GM12878 (cell line): ENCODE data around the gene NFYA. TPM values are rescaled to one million over a fixed set of nuclear protein-coding genes. Genes with fewer than 3 reads are reported as not detected.

Experiments used
- ATF2 ChIP-seq: IDR thresholded peaks from 2 replicates; pipeline ENCODE4 v1.6.1; 2012; ENCODE audit warnings: low read length, inconsistent platforms
- BHLHE40 ChIP-seq, 2 experiments: fragments of 450-650 bp in 1 of 2; IDR thresholded peaks; 2 replicates each; pipeline ENCODE4 v1.6.1; 2011 to 2017; ENCODE audit warnings: low read depth in 2 of 2, borderline replicate concordance in 1 of 2, improper control_type of control experiment in 1 of 2, low read length in 1 of 2, mild to moderate bottlenecking in 1 of 2
- CBX3 ChIP-seq: fragments of 200-600 bp; sonication (generic); IDR thresholded peaks from 2 replicates; pipeline ENCODE4 v1.6.1; 2016; ENCODE audit warnings: low read depth, borderline replicate concordance
- CEBPB ChIP-seq, 2 experiments: fragments of 150-350 bp in 1 of 2; IDR thresholded peaks; 2 replicates each; pipeline ENCODE4 v1.6.1; 2012 to 2014; ENCODE audit warnings: low read depth in 2 of 2, low read length in 2 of 2, borderline replicate concordance in 1 of 2, inconsistent platforms in 1 of 2
- CHD2 ChIP-seq: IDR thresholded peaks from 2 replicates; pipeline ENCODE4 v1.6.1; 2011; ENCODE audit warnings: low read depth, low read length, improper control_type of control experiment, borderline replicate concordance
- CREB1 ChIP-seq: IDR thresholded peaks from 2 replicates; pipeline ENCODE4 v1.6.1; 2012; ENCODE audit warnings: low read depth, mild to moderate bottlenecking, inconsistent platforms
- ELK1 ChIP-seq: IDR thresholded peaks from 2 replicates; pipeline ENCODE4 v1.6.1; 2012; ENCODE audit warnings: low read depth, low read length, improper control_type of control experiment
- HCFC1 ChIP-seq: fragments of 150-350 bp; IDR thresholded peaks from 2 replicates; pipeline ENCODE4 v1.6.1; 2014; ENCODE audit warnings: low read length
- JUNB ChIP-seq: IDR thresholded peaks from 2 replicates; pipeline ENCODE4 v1.6.1; 2016; ENCODE audit warnings: antibody characterized with exemption, mild to moderate bottlenecking
- MAX ChIP-seq: IDR thresholded peaks from 2 replicates; pipeline ENCODE4 v1.6.1; 2012; ENCODE audit warnings: low read depth, low read length, improper control_type of control experiment
- MYC ChIP-seq: IDR thresholded peaks from 2 replicates; pipeline ENCODE4 v1.6.1; 2011; ENCODE audit warnings: mild to moderate bottlenecking, low read length, moderate library complexity, inconsistent platforms; ENCODE audit not compliant: insufficient read depth, insufficient replicate concordance, insufficient read length, severe bottlenecking
- NFYA ChIP-seq: IDR thresholded peaks from 2 replicates; pipeline ENCODE4 v1.6.1; 2011; ENCODE audit warnings: low read depth, mild to moderate bottlenecking, low read length, improper control_type of control experiment, borderline replicate concordance
- POU2F2 ChIP-seq: IDR thresholded peaks from 3 replicates; pipeline ENCODE4 v1.6.1; 2011; ENCODE audit warnings: low read depth, mild to moderate bottlenecking, low read length, borderline replicate concordance
- YY1 ChIP-seq: IDR thresholded peaks from 2 replicates; pipeline ENCODE4 v1.6.1; 2011; ENCODE audit warnings: low read depth, mild to moderate bottlenecking, low read length
- ZBTB40 ChIP-seq: fragments of 450-650 bp; IDR thresholded peaks from 2 replicates; pipeline ENCODE4 v1.6.1; 2016; ENCODE audit warnings: mild to moderate bottlenecking, moderate library complexity, borderline replicate concordance
- ZNF274 ChIP-seq: IDR thresholded peaks from one replicate; pipeline ENCODE4 v1.8.0; 2011; ENCODE audit not compliant: insufficient read length, insufficient read depth
- ZNF687 ChIP-seq: fragments of 450-650 bp; IDR thresholded peaks from 2 replicates; pipeline ENCODE4 v1.6.1; 2017; ENCODE audit warnings: mild to moderate bottlenecking, moderate library complexity
- polyA plus RNA-seq, 11 experiments: library from polyadenylated mRNA; depleted of rRNA in 4 of 11; unstranded in 6 of 11; stranded (reverse) in 5 of 11; fragments of >200 nt; fragmentation: Nextera tagmentation in 4 of 11; fragmentation: Illumina TruSeq in 1 of 11; extraction: Ambion mirVana in 4 of 11; extraction: Trizol in 1 of 11; gene quantifications; 1 replicate in 1 of 11; 2 replicates in 10 of 11; pipeline versions ENCODE4 v1.2.1 to v1.2.3, GENCODE V29; 2011 to 2016; ENCODE audit warnings: inconsistent platforms in 2 of 11, missing spikeins in 2 of 11, low read depth in 1 of 11
- total RNA-seq, 4 experiments: library from RNA; depleted of rRNA in 3 of 4; stranded (reverse); fragments of >200 nt in 3 of 4; fragmentation: Illumina TruSeq in 1 of 4; extraction: Trizol in 1 of 4; gene quantifications; 2 replicates each; pipeline versions ENCODE4 v1.2.1 to v1.2.3, GENCODE V29; 2013 to 2021

Gene NFYA
- total and polyA plus RNA-seq, 10 of the 15 experiments (the other 5 are each of a cell fraction or from before 2014, with no cell fraction given): 6.4 to 36.5 (median 19.1) TPM

- no peak for TF ChIP-seq ATF2
- no peak for TF ChIP-seq CEBPB (IDR thresholded peaks at IDR 0.05; ENCODE audit: borderline replicate concordance in 1 of 2, low read depth in 2 of 2, low read length in 2 of 2)
- no peak for TF ChIP-seq ELK1
- peak; percentile 33; the same call in 1 of the 2 replicates for TF ChIP-seq NFYA
- TF ChIP-seq HCFC1: peak; percentile 28; the same call in 1 of the 2 replicates
- no peak for TF ChIP-seq ZNF274
- TF ChIP-seq JUNB: no peak
- TF ChIP-seq ZNF687: no peak
- TF ChIP-seq MYC: no peak
- TF ChIP-seq ZBTB40: no peak
- 0 out of 2 replicates have a peak, but pooled peaks have one; percentile 14 for TF ChIP-seq MAX
- TF ChIP-seq CBX3: no peak
- TF ChIP-seq YY1: peak; percentile 92
- TF ChIP-seq CREB1: 0 out of 2 replicates have a peak, but pooled peaks have one; percentile 42
- TF ChIP-seq BHLHE40 (IDR thresholded peaks at IDR 0.05; ENCODE audit: borderline replicate concordance in 1 of 2, low read depth in 2 of 2, low read length in 1 of 2): peak in 1 of 2 experiments; percentile 3; a peak in 1 of 4 replicates
- no peak for TF ChIP-seq POU2F2
- TF ChIP-seq CHD2: peak; percentile 74; the same call in 1 of the 2 replicates
Observed at GRCh38 chr6:41072836-41073202, at the start of gene NFYA (continued).
